SK-N-SH treated with all-trans-retinoic acid at 6 μM for 48 hours (cell line): ENCODE measurements around the gene RNU6-7.

Experiments
- ATAC-seq: fragments of 200-7000 bp; cut with Tn5 transposase; 3 replicates; pipeline ENCODE4 v1.9.1; 2020; ENCODE audit warnings: mild to moderate bottlenecking, moderate library complexity
- ARNTL ChIP-seq: fragments of 450-650 bp; formaldehyde crosslinking; IDR thresholded peaks from 2 replicates; pipeline ENCODE4 v1.5.0; 2020; ENCODE audit warnings: low read depth, mild to moderate bottlenecking, moderate library complexity, borderline replicate concordance
- BACH2 ChIP-seq: fragments of 250-450 bp; sonication (Bioruptor Pico); IDR thresholded peaks from 2 replicates; pipeline ENCODE4 v1.9.0; 2021; ENCODE audit warnings: mild to moderate bottlenecking, borderline replicate concordance
- CSDC2 ChIP-seq: fragments of 250-450 bp; sonication (Bioruptor Pico); IDR thresholded peaks from 2 replicates; pipeline ENCODE4 v1.5.0; 2020; ENCODE audit warnings: mild to moderate bottlenecking, moderate library complexity
- CSRNP3 ChIP-seq: fragments of 250-450 bp; sonication (Bioruptor Pico); IDR thresholded peaks from 2 replicates; pipeline ENCODE4 v1.5.1; 2021; ENCODE audit warnings: mild to moderate bottlenecking, moderate library complexity
- ESRRG ChIP-seq: fragments of 250-450 bp; sonication (Bioruptor Pico); IDR thresholded peaks from 2 replicates; pipeline ENCODE4 v1.6.1; 2021; ENCODE audit warnings: mild to moderate bottlenecking
- GLIS3 ChIP-seq: fragments of 250-450 bp; sonication (Bioruptor Pico); IDR thresholded peaks from 2 replicates; pipeline ENCODE4 v1.5.0; 2020; ENCODE audit warnings: mild to moderate bottlenecking, moderate library complexity
- ISL1 ChIP-seq: fragments of 250-450 bp; sonication (Bioruptor Pico); IDR thresholded peaks from 2 replicates; pipeline ENCODE4 v2.1.2; 2022; ENCODE audit warnings: mild to moderate bottlenecking, moderate library complexity
- RARB ChIP-seq: fragments of 250-450 bp; sonication (Bioruptor Pico); IDR thresholded peaks from 2 replicates; pipeline ENCODE4 v1.8.0; 2021; ENCODE audit warnings: mild to moderate bottlenecking, moderate library complexity
- TOX ChIP-seq: fragments of 250-450 bp; sonication (Bioruptor Pico); IDR thresholded peaks from 2 replicates; pipeline ENCODE4 v1.8.0; 2021; ENCODE audit warnings: mild to moderate bottlenecking, moderate library complexity, borderline replicate concordance
- ZFP3 ChIP-seq: fragments of 250-450 bp; sonication (Bioruptor Pico); IDR thresholded peaks from 2 replicates; pipeline ENCODE4 v1.5.0; 2020; ENCODE audit warnings: mild to moderate bottlenecking, moderate library complexity
- ZNF565 ChIP-seq: fragments of 450-650 bp; formaldehyde crosslinking; conservative IDR thresholded peaks from 2 replicates; pipeline ENCODE4 v1.5.0; 2020; ENCODE audit warnings: low read depth, mild to moderate bottlenecking, moderate library complexity
- ZNF70 ChIP-seq: fragments of 450-650 bp; formaldehyde crosslinking; IDR thresholded peaks from 2 replicates; pipeline ENCODE4 v1.5.0; 2020; ENCODE audit warnings: mild to moderate bottlenecking, moderate library complexity
- ZNF8 ChIP-seq: fragments of 450-650 bp; formaldehyde crosslinking; IDR thresholded peaks from 2 replicates; pipeline ENCODE4 v1.5.0; 2020; ENCODE audit warnings: mild to moderate bottlenecking, moderate library complexity
- TF ChIP-seq, protein P1 (sequence below): fragments of 250-450 bp; sonication (Bioruptor Pico); IDR thresholded peaks from 2 replicates; pipeline ENCODE4 v1.5.0; 2020; ENCODE audit warnings: mild to moderate bottlenecking, moderate library complexity
- TF ChIP-seq, protein P2 (sequence below): fragments of 250-450 bp; sonication (Bioruptor Pico); IDR thresholded peaks from 2 replicates; pipeline ENCODE4 v1.5.1; 2020; ENCODE audit warnings: low read depth, mild to moderate bottlenecking, moderate library complexity
- TF ChIP-seq, protein P3 (sequence below): fragments of 250-450 bp; sonication (Bioruptor Pico); IDR thresholded peaks from 2 replicates; pipeline ENCODE4 v1.8.0; 2021; ENCODE audit warnings: low read depth, mild to moderate bottlenecking, moderate library complexity, borderline replicate concordance

RNU6-7 gene

GRCh38 chr14:32193532-32193931 is 8.3 kb upstream of the RNU6-7 start:
- TF ChIP-seq RARB (CRISPR knock-in tag) (no peak), ISL1 (CRISPR knock-in tag) (no peak), CSRNP3 (no peak), GLIS3 (CRISPR knock-in tag) (no peak), ESRRG (CRISPR knock-in tag) (no peak), TOX (CRISPR knock-in tag) (no peak), ZNF70 (CRISPR knock-in tag) (no peak), BACH2 (CRISPR knock-in tag) (no peak), ZFP3 (no peak), CSDC2 (no peak), ZNF565 (CRISPR knock-in tag) (no peak), ZNF8 (CRISPR knock-in tag) (no peak)
- TF ChIP-seq, protein P1, sequence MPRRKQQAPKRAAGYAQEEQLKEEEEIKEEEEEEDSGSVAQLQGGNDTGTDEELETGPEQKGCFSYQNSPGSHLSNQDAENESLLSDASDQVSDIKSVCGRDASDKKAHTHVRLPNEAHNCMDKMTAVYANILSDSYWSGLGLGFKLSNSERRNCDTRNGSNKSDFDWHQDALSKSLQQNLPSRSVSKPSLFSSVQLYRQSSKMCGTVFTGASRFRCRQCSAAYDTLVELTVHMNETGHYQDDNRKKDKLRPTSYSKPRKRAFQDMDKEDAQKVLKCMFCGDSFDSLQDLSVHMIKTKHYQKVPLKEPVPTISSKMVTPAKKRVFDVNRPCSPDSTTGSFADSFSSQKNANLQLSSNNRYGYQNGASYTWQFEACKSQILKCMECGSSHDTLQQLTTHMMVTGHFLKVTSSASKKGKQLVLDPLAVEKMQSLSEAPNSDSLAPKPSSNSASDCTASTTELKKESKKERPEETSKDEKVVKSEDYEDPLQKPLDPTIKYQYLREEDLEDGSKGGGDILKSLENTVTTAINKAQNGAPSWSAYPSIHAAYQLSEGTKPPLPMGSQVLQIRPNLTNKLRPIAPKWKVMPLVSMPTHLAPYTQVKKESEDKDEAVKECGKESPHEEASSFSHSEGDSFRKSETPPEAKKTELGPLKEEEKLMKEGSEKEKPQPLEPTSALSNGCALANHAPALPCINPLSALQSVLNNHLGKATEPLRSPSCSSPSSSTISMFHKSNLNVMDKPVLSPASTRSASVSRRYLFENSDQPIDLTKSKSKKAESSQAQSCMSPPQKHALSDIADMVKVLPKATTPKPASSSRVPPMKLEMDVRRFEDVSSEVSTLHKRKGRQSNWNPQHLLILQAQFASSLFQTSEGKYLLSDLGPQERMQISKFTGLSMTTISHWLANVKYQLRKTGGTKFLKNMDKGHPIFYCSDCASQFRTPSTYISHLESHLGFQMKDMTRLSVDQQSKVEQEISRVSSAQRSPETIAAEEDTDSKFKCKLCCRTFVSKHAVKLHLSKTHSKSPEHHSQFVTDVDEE (CRISPR knock-in tag), result no peak
- TF ChIP-seq, protein P2, sequence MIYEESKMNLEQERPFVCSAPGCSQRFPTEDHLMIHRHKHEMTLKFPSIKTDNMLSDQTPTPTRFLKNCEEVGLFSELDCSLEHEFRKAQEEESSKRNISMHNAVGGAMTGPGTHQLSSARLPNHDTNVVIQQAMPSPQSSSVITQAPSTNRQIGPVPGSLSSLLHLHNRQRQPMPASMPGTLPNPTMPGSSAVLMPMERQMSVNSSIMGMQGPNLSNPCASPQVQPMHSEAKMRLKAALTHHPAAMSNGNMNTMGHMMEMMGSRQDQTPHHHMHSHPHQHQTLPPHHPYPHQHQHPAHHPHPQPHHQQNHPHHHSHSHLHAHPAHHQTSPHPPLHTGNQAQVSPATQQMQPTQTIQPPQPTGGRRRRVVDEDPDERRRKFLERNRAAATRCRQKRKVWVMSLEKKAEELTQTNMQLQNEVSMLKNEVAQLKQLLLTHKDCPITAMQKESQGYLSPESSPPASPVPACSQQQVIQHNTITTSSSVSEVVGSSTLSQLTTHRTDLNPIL (CRISPR knock-in tag), result no peak
- TF ChIP-seq, protein P3, sequence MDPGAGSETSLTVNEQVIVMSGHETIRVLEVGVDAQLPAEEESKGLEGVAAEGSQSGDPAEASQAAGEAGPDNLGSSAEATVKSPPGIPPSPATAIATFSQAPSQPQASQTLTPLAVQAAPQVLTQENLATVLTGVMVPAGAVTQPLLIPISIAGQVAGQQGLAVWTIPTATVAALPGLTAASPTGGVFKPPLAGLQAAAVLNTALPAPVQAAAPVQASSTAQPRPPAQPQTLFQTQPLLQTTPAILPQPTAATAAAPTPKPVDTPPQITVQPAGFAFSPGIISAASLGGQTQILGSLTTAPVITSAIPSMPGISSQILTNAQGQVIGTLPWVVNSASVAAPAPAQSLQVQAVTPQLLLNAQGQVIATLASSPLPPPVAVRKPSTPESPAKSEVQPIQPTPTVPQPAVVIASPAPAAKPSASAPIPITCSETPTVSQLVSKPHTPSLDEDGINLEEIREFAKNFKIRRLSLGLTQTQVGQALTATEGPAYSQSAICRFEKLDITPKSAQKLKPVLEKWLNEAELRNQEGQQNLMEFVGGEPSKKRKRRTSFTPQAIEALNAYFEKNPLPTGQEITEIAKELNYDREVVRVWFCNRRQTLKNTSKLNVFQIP (CRISPR knock-in tag), result no peak
- ATAC-seq, result no peak

DNA sequence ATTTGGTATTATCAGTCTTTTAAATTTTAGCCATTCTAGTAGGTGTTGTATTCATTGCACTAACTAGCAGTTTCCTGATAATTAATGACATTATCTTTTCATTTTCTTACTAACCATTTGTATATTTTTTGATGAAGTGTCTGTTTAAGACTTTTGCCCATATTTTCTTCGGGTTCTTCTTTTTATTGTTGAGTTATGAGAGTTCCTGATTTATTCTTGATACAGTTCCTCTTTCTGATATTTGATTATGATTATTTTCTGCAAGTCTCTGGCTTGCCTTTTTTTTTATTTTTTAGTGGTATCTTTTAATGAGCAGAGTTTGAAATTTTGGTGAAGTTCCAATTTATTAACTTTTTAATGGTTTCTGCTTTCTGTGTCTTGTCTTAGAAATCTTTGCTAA is 6.2 kb upstream of the RNU6-7 start:
- TF ChIP-seq ZNF565 (CRISPR knock-in tag) (no peak), ZNF70 (CRISPR knock-in tag) (no peak)
- no peak for ATAC-seq

GRCh38 chr14:32197919-32198318 is 3.9 kb upstream of the RNU6-7 start:
- no peak for ATAC-seq
- TF ChIP-seq, protein P1 (CRISPR knock-in tag), result no peak
- no peak for TF ChIP-seq BACH2 (CRISPR knock-in tag)
- no peak for TF ChIP-seq ISL1 (CRISPR knock-in tag)

DNA sequence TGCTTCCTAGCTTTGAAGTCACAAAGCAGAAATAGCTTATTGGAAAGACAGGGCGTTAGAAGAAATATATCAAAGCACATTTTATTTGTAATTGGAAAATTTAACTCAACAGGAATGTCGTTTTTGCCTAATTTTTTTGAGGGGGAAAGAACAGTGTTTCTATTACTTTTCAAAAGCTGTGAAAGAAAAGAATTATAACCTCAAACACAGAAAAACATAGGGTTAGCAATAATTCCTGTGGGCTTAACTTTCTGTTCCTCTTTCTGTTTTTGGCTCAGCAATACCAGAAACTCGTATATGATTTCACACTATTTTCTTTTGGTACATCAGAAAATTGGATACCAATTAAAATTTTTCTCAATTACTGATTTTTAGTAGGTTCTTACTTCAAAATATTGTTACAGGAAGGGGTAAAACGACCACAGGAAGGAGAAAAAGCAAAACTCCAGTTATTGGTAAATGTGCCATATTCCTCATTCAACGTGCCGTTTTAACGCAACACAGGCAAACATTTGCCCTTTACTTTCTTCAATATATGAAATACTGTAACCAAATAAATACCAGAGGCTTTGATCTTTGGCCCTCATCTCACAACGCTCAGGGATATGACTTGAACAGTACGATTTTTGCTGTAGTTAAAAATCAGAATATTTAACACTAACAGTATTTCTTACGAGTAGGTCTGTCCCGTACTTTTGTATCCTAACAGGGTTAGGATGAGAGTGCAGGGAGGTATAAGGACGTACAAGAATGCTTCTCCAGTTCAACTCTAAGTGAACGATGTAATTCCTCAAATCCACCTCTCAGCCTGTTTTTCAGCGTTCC is 1.3 kb upstream of the RNU6-7 start:
- TF ChIP-seq BACH2 (CRISPR knock-in tag) (no peak), ARNTL (CRISPR knock-in tag) (no peak)
- TF ChIP-seq, all 23 proteins: peak for 0
- peak; percentile 15 for ATAC-seq
